ENCODE measurements around the gene CACHD1. TPM values are rescaled to one million over a fixed set of nuclear protein-coding genes. Genes with fewer than 3 reads are reported as not detected.
"Not testable (repeated sequence)": the region's sequence is repeated elsewhere in the genome, so short reads cannot be mapped to it uniquely, and the experiment has no call there.

Gene CACHD1
- total RNA-seq, 1 donor, result 1.4 TPM

GRCh38 chr1:64584479-64584878, 114.5 kb downstream of the CACHD1 start:
- Histone ChIP-seq H3K4me3 (ENCODE audit: low read length) (no peak overlapping the region), H3K4me1 (ENCODE audit: insufficient read depth, low read length) (no peaks in the 10 kb centered on the region), H3K9me3 (ENCODE audit: low read depth, low read length) (no peaks in the 10 kb centered on the region), H3K27me3 (ENCODE audit: insufficient read depth, low read length) (no peaks in the 10 kb centered on the region)

- Histone ChIP-seq H3K9me3 (ENCODE audit: low read depth, low read length) (no peaks in the 10 kb centered on the region), H3K4me1 (ENCODE audit: insufficient read depth, low read length) (no peaks in the 10 kb centered on the region), H3K4me3 (ENCODE audit: low read length) (no peak overlapping the region)
These were observed 118.9 kb downstream of the CACHD1 start for GRCh38 chr1:64588876-64589275.

GRCh38 chr1:64590316-64590715, 120.4 kb downstream of the CACHD1 start:
- no peaks in the 10 kb centered on the region for H3K9me3 ChIP-seq (ENCODE audit: low read depth, low read length)
- H3K27me3 ChIP-seq (ENCODE audit: insufficient read depth, low read length), result no peaks in the 10 kb centered on the region
- H3K4me3 ChIP-seq (ENCODE audit: low read length), result no peak overlapping the region
- no peaks in the 10 kb centered on the region for H3K4me1 ChIP-seq (ENCODE audit: insufficient read depth, low read length)

More at GRCh38 chr1:64588876-64589275, 118.9 kb downstream of the CACHD1 start:
- no peaks in the 10 kb centered on the region for H3K27me3 ChIP-seq (ENCODE audit: insufficient read depth, low read length)

GRCh38 chr1:64594446-64594845, 124.5 kb downstream of the CACHD1 start:
- Histone ChIP-seq H3K9me3 (ENCODE audit: low read depth, low read length) (no peaks in the 10 kb centered on the region), H3K27me3 (ENCODE audit: insufficient read depth, low read length) (no peaks in the 10 kb centered on the region), H3K4me3 (ENCODE audit: low read length) (no peak overlapping the region), H3K4me1 (ENCODE audit: insufficient read depth, low read length) (no peaks in the 10 kb centered on the region)

GRCh38 chr1:64595871-64596515, 126.1 kb downstream of the CACHD1 start:
- Histone ChIP-seq H3K9me3 (ENCODE audit: low read depth, low read length) (no peaks in the 10 kb centered on the region), H3K4me1 (ENCODE audit: insufficient read depth, low read length) (no peaks in the 10 kb centered on the region), H3K27me3 (ENCODE audit: insufficient read depth, low read length) (no peaks in the 10 kb centered on the region)

GRCh38 chr1:64597113-64597512, 127.2 kb downstream of the CACHD1 start:
- no peaks in the 10 kb centered on the region for H3K27me3 ChIP-seq (ENCODE audit: insufficient read depth, low read length)
- H3K4me3 ChIP-seq (ENCODE audit: low read length), result no peak overlapping the region
- no peaks in the 10 kb centered on the region for H3K9me3 ChIP-seq (ENCODE audit: low read depth, low read length)
- no peaks in the 10 kb centered on the region for H3K4me1 ChIP-seq (ENCODE audit: insufficient read depth, low read length)

More at GRCh38 chr1:64595871-64596515, 126.1 kb downstream of the CACHD1 start:
- no peak overlapping the region for H3K4me3 ChIP-seq (ENCODE audit: low read length)

GRCh38 chr1:64598100-64598571, 128.2 kb downstream of the CACHD1 start:
- Histone ChIP-seq H3K27me3 (ENCODE audit: insufficient read depth, low read length) (no peaks in the 10 kb centered on the region), H3K4me1 (ENCODE audit: insufficient read depth, low read length) (no peaks in the 10 kb centered on the region), H3K4me3 (ENCODE audit: low read length) (no peak overlapping the region), H3K9me3 (ENCODE audit: low read depth, low read length) (no peaks in the 10 kb centered on the region)

GRCh38 chr1:64599242-64599641, 129.3 kb downstream of the CACHD1 start:
- Histone ChIP-seq H3K4me1 (ENCODE audit: insufficient read depth, low read length) (no peaks in the 10 kb centered on the region), H3K4me3 (ENCODE audit: low read length) (no peak overlapping the region), H3K27me3 (ENCODE audit: insufficient read depth, low read length) (no peaks in the 10 kb centered on the region), H3K9me3 (ENCODE audit: low read depth, low read length) (no peaks in the 10 kb centered on the region)

- Histone ChIP-seq H3K4me1 (ENCODE audit: insufficient read depth, low read length) (no peaks in the 10 kb centered on the region), H3K4me3 (ENCODE audit: low read length) (no peak overlapping the region), H3K27me3 (ENCODE audit: insufficient read depth, low read length) (no peaks in the 10 kb centered on the region), H3K9me3 (ENCODE audit: low read depth, low read length) (no peaks in the 10 kb centered on the region)
These were observed 131.3 kb downstream of the CACHD1 start for GRCh38 chr1:64601207-64601606.

GRCh38 chr1:64608005-64608650, 138.2 kb downstream of the CACHD1 start:
- Histone ChIP-seq H3K4me3 (ENCODE audit: low read length) (no peak overlapping the region), H3K9me3 (ENCODE audit: low read depth, low read length) (no peaks in the 10 kb centered on the region), H3K27me3 (ENCODE audit: insufficient read depth, low read length) (no peaks in the 10 kb centered on the region), H3K4me1 (ENCODE audit: insufficient read depth, low read length) (no peaks in the 10 kb centered on the region)

GRCh38 chr1:64608651-64609048, 138.7 kb downstream of the CACHD1 start:
- H3K27me3 ChIP-seq (ENCODE audit: insufficient read depth, low read length), result no peaks in the 10 kb centered on the region
- no peaks in the 10 kb centered on the region for H3K4me1 ChIP-seq (ENCODE audit: insufficient read depth, low read length)
- no peak overlapping the region for H3K4me3 ChIP-seq (ENCODE audit: low read length)
- H3K9me3 ChIP-seq (ENCODE audit: low read depth, low read length), result no peaks in the 10 kb centered on the region

- not testable (repeated sequence) for H3K4me1 ChIP-seq (ENCODE audit: insufficient read depth, low read length); H3K4me3 ChIP-seq (ENCODE audit: low read length); H3K27me3 ChIP-seq (ENCODE audit: insufficient read depth, low read length); H3K9me3 ChIP-seq (ENCODE audit: low read depth, low read length)
These were observed 141.0 kb downstream of the CACHD1 start for GRCh38 chr1:64610950-64611349.

- no peaks in the 10 kb centered on the region for H3K4me1 ChIP-seq (ENCODE audit: insufficient read depth, low read length)
- H3K9me3 ChIP-seq (ENCODE audit: low read depth, low read length), result no peaks in the 10 kb centered on the region
- H3K27me3 ChIP-seq (ENCODE audit: insufficient read depth, low read length), result no peaks in the 10 kb centered on the region
- no peak overlapping the region for H3K4me3 ChIP-seq (ENCODE audit: low read length)
These were observed 146.1 kb downstream of the CACHD1 start for GRCh38 chr1:64616039-64616438.

GRCh38 chr1:64623750-64624191, 153.8 kb downstream of the CACHD1 start:
- H3K27me3 ChIP-seq (ENCODE audit: insufficient read depth, low read length), result no peaks in the 10 kb centered on the region
- no peaks in the 10 kb centered on the region for H3K4me1 ChIP-seq (ENCODE audit: insufficient read depth, low read length)
- H3K9me3 ChIP-seq (ENCODE audit: low read depth, low read length), result no peaks in the 10 kb centered on the region
- no peak overlapping the region for H3K4me3 ChIP-seq (ENCODE audit: low read length)

GRCh38 chr1:64624218-64624713, 154.3 kb downstream of the CACHD1 start:
- H3K27me3 ChIP-seq (ENCODE audit: insufficient read depth, low read length), result no peaks in the 10 kb centered on the region
- no peak overlapping the region for H3K4me3 ChIP-seq (ENCODE audit: low read length)
- no peaks in the 10 kb centered on the region for H3K4me1 ChIP-seq (ENCODE audit: insufficient read depth, low read length)
- H3K9me3 ChIP-seq (ENCODE audit: low read depth, low read length), result no peaks in the 10 kb centered on the region

GRCh38 chr1:64624808-64625207, 154.9 kb downstream of the CACHD1 start:
- Histone ChIP-seq H3K4me1 (ENCODE audit: insufficient read depth, low read length) (no peaks in the 10 kb centered on the region), H3K27me3 (ENCODE audit: insufficient read depth, low read length) (no peaks in the 10 kb centered on the region), H3K9me3 (ENCODE audit: low read depth, low read length) (no peaks in the 10 kb centered on the region), H3K4me3 (ENCODE audit: low read length) (no peak overlapping the region)

Data from mononuclear cell (primary cell).